Mononuclear cell (primary cell): ENCODE data around the gene CNN2. TPM values are rescaled to one million over a fixed set of nuclear protein-coding genes. Genes with fewer than 3 reads are reported as not detected.
"Not testable (repeated sequence)": the region's sequence is repeated elsewhere in the genome, so short reads cannot be mapped to it uniquely, and the experiment has no call there.

Experiments
- H3K27me3 ChIP-seq: 2 replicates; pipeline ENCODE4 v1.6.0; 2011; ENCODE audit warnings: low read length, control low read depth; ENCODE audit not compliant: insufficient read depth
- H3K4me1 ChIP-seq: 2 replicates; pipeline ENCODE4 v1.5.1; 2011; ENCODE audit warnings: mild to moderate bottlenecking, low read length, control low read depth; ENCODE audit not compliant: insufficient read depth
- H3K4me3 ChIP-seq: 2 replicates; pipeline ENCODE4 v1.5.1; 2011; ENCODE audit warnings: mild to moderate bottlenecking, low read length, moderate library complexity
- H3K9me3 ChIP-seq: 2 replicates; pipeline ENCODE4 v1.5.1; 2011; ENCODE audit warnings: low read depth, mild to moderate bottlenecking, control low read depth, low read length
- total RNA-seq: library from RNA; depleted of rRNA; stranded (reverse); fragments of >200 nt; gene quantifications from one replicate; pipeline ENCODE4 v1.2.3, GENCODE V29; 2012

CNN2 gene
- total RNA-seq, 1 donor = 152 TPM

- Histone ChIP-seq H3K4me3 (no peak overlapping the region), H3K9me3 (no peaks in the 10 kb centered on the region), H3K4me1 (peaks cover 33% of the 10 kb centered on the region), H3K27me3 (no peaks in the 10 kb centered on the region)
Observed at GRCh38 chr19:1014161-1015060, 12.0 kb upstream of the CNN2 start.

GRCh38 chr19:1015061-1015781 is 11.2 kb upstream of the CNN2 start:
- Histone ChIP-seq H3K27me3 (no peaks in the 10 kb centered on the region), H3K4me3 (no peak overlapping the region), H3K9me3 (no peaks in the 10 kb centered on the region), H3K4me1 (peaks cover 41% of the 10 kb centered on the region)

- no peaks in the 10 kb centered on the region for H3K27me3 ChIP-seq
- no peaks in the 10 kb centered on the region for H3K9me3 ChIP-seq
- H3K4me3 ChIP-seq = no peak overlapping the region
- H3K4me1 ChIP-seq = peaks cover 43% of the 10 kb centered on the region
Observed at GRCh38 chr19:1015782-1016646, 10.4 kb upstream of the CNN2 start.

GRCh38 chr19:1016647-1017114 is 9.7 kb upstream of the CNN2 start:
- Histone ChIP-seq H3K27me3 (no peaks in the 10 kb centered on the region), H3K9me3 (no peaks in the 10 kb centered on the region), H3K4me3 (no peak overlapping the region), H3K4me1 (peaks cover 45% of the 10 kb centered on the region)

GRCh38 chr19:1017115-1017905 is 9.1 kb upstream of the CNN2 start:
- Histone ChIP-seq H3K9me3 (no peaks in the 10 kb centered on the region), H3K27me3 (no peaks in the 10 kb centered on the region), H3K4me1 (peaks cover 51% of the 10 kb centered on the region), H3K4me3 (no peak overlapping the region)

- no peaks in the 10 kb centered on the region for H3K9me3 ChIP-seq
- peaks cover 54% of the 10 kb centered on the region for H3K4me1 ChIP-seq
- H3K4me3 ChIP-seq = no peak overlapping the region
Observed at GRCh38 chr19:1017906-1018305, 8.5 kb upstream of the CNN2 start.

GRCh38 chr19:1018393-1018792 is 8.0 kb upstream of the CNN2 start:
- Histone ChIP-seq H3K4me1 (peaks cover 54% of the 10 kb centered on the region), H3K4me3 (no peak overlapping the region), H3K27me3 (no peaks in the 10 kb centered on the region), H3K9me3 (no peaks in the 10 kb centered on the region)

More at GRCh38 chr19:1017906-1018305, 8.5 kb upstream of the CNN2 start:
- H3K27me3 ChIP-seq = no peaks in the 10 kb centered on the region

GRCh38 chr19:1018932-1019615 is 7.3 kb upstream of the CNN2 start:
- Histone ChIP-seq H3K4me1 (peaks cover 54% of the 10 kb centered on the region), H3K27me3 (no peaks in the 10 kb centered on the region), H3K4me3 (no peak overlapping the region), H3K9me3 (no peaks in the 10 kb centered on the region)

GRCh38 chr19:1019616-1019961 is 6.8 kb upstream of the CNN2 start:
- Histone ChIP-seq H3K4me3 (peak overlapping the region; percentile 82), H3K27me3 (no peaks in the 10 kb centered on the region), H3K4me1 (peaks cover 54% of the 10 kb centered on the region), H3K9me3 (no peaks in the 10 kb centered on the region)

GRCh38 chr19:1019980-1020867 is 6.2 kb upstream of the CNN2 start:
- H3K4me1 ChIP-seq = peaks cover 54% of the 10 kb centered on the region
- peak overlapping the region; percentile 82 for H3K4me3 ChIP-seq

GRCh38 chr19:1020868-1021425 is 5.5 kb upstream of the CNN2 start, which contains the start of gene TMEM259:
Gene TMEM259, minus strand, starts transcription at chr19:1021123. Its CDS starts 127 bp downstream, at chr19:1020996.
- peaks cover 60% of the 10 kb centered on the region for H3K4me1 ChIP-seq
- H3K27me3 ChIP-seq = no peaks in the 10 kb centered on the region
- no peaks in the 10 kb centered on the region for H3K9me3 ChIP-seq
- H3K4me3 ChIP-seq = peak within 1 kb of the TSS; percentile 82

More at GRCh38 chr19:1019980-1020867, 6.2 kb upstream of the CNN2 start:
- no peaks in the 10 kb centered on the region for H3K9me3 ChIP-seq
- H3K27me3 ChIP-seq = no peaks in the 10 kb centered on the region

- H3K9me3 ChIP-seq, H3K27me3 ChIP-seq, H3K4me3 ChIP-seq: not testable (repeated sequence)
- H3K4me1 ChIP-seq = peaks cover 35% of the 10 kb centered on the region
Observed at GRCh38 chr19:1023883-1024188, 2.6 kb upstream of the CNN2 start.

- H3K27me3 ChIP-seq, H3K9me3 ChIP-seq, H3K4me3 ChIP-seq: not testable (repeated sequence)
- peaks cover 31% of the 10 kb centered on the region for H3K4me1 ChIP-seq
Observed at GRCh38 chr19:1025080-1025479, 1.3 kb upstream of the CNN2 start.
